GM23248 (cell line): ENCODE data around the gene CNTLN.

ENCODE experiments used
- EZH2 ChIP-seq: fragments of 200-600 bp; sonication (generic); IDR thresholded peaks from 2 replicates; pipeline ENCODE4 v1.6.1; 2018; ENCODE audit warnings: antibody characterized with exemption, mild to moderate bottlenecking; ENCODE audit not compliant: insufficient read depth, poor library complexity, severe bottlenecking
- EZH2phosphoT487 ChIP-seq: fragments of 200-600 bp; sonication (generic); IDR thresholded peaks from 2 replicates; pipeline ENCODE4 v1.6.1; 2018; ENCODE audit warnings: antibody characterized with exemption, moderate library complexity, mild to moderate bottlenecking, low read depth; ENCODE audit not compliant: insufficient read depth

GRCh38 chr9:17403539-17403938 is 268.7 kb downstream of the CNTLN start:
- TF ChIP-seq EZH2phosphoT487 (no peak), EZH2 (no peak)
